ENCODE measurements around the gene DNAJC27. TPM values are rescaled to one million over a fixed set of nuclear protein-coding genes. Genes with fewer than 3 reads are reported as not detected.

The DNAJC27 gene
- total and polyA plus RNA-seq, 9 of the 15 experiments (the other 6 are each of a cell fraction or from before 2014, with no cell fraction given) = 0.53 to 5.9 (median 3.0) TPM

DNA sequence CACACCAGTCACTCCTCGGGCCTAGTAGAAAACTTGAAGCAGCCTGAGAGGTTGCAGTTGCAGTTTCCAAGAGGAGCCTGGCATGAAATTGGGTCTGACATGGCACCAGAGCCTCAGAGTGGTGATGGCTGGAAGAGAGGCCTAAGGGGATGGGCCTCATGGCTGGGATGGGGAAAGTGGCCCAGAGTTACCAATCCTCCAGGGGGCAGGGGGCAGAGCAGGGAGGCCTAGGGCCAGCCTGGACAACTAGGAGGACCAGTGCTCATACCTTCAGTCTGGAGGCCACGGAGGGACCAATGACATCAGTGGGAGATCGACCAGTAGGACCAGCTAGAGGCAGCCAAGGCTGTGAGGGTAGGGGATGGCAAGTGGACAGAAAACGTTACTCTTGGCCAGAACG is 36.6 kb downstream of the DNAJC27 start (continued):
- TF ChIP-seq, protein P1, sequence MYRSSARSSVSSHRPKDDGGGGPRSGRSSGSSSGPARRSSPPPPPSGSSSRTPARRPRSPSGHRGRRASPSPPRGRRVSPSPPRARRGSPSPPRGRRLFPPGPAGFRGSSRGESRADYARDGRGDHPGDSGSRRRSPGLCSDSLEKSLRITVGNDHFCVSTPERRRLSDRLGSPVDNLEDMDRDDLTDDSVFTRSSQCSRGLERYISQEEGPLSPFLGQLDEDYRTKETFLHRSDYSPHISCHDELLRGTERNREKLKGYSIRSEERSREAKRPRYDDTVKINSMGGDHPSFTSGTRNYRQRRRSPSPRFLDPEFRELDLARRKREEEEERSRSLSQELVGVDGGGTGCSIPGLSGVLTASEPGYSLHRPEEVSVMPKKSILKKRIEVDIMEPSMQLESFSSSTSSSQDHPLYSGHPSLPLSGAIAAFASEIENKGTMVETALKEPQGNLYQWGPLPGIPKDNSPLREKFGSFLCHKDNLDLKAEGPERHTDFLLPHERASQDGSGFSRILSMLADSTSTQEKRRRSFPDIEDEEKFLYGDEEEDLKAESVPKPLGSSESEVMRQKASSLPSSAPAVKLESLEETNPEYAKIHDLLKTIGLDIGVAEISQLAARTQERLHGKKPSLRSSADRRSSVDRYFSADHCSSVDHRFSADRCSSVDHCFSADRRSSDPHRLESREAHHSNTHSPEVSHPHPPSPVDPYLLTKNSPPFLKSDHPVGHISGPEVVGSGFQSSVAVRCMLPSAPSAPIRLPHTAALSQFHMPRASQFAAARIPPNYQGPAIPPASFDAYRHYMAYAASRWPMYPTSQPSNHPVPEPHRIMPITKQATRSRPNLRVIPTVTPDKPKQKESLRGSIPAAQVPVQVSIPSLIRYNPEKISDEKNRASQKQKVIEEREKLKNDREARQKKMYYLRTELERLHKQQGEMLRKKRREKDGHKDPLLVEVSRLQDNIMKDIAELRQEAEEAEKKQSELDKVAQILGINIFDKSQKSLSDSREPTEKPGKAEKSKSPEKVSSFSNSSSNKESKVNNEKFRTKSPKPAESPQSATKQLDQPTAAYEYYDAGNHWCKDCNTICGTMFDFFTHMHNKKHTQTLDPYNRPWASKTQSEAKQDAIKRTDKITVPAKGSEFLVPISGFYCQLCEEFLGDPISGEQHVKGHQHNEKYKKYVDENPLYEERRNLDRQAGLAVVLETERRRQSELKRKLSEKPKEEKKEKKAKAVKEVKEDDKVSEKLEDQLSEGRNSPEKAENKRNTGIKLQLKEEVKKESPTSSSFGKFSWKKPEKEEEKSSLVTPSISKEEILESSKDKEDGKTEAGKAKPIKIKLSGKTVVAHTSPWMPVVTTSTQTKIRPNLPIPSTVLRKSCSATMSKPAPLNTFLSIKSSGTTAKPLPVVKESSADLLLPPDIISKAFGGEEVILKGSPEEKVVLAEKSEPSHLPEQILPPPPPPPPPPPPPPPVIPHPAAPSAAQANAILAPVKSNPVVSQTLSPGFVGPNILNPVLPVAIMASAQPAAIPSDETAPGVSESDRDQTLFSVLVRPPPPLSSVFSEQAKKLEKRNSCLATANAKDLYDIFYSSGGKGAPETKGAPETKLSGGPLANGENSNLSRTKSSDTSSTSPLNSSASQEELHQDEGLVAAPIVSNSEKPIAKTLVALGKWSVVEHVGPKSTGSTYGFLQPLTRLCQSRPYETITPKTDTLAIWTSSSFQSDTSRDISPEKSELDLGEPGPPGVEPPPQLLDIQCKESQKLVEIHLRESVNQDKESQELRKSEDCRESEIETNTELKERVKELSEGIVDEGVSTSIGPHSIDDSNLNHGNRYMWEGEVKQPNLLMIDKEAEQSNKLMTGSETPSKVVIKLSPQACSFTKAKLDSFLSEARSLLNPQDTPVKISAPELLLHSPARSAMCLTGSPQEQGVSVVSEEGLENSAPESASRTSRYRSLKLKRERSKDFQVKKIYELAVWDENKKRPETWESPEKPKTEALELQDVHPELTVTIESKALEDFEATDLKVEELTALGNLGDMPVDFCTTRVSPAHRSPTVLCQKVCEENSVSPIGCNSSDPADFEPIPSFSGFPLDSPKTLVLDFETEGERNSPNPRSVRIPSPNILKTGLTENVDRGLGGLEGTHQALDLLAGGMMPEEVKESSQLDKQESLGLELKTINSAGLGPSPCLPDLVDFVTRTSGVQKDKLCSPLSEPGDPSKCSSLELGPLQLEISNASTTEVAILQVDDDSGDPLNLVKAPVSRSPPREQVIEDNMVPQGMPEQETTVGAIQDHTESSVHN (IDR thresholded peaks at IDR 0.05; ENCODE audit: borderline replicate concordance in 1 of 2, low read depth in 1 of 2) = no peak
- no peak for TF ChIP-seq EP400 (IDR thresholded peaks at IDR 0.05)

Data from K562 (cell line).